Stimulated activated CD8-positive, alpha-beta memory T cell treated with anti-CD3 and anti-CD28 coated beads, Interleukin-7, amount 100 ng/mL, for 4 hours (primary cell): ENCODE results near the gene MAPK14.

Experiments used
- DNase-seq, 2 donors: peaks; one replicate each; pipeline ENCODE4 v3.0.0-alpha.2; 2020; ENCODE audit warnings: low read depth in 2 of 2

Gene MAPK14

DNA sequence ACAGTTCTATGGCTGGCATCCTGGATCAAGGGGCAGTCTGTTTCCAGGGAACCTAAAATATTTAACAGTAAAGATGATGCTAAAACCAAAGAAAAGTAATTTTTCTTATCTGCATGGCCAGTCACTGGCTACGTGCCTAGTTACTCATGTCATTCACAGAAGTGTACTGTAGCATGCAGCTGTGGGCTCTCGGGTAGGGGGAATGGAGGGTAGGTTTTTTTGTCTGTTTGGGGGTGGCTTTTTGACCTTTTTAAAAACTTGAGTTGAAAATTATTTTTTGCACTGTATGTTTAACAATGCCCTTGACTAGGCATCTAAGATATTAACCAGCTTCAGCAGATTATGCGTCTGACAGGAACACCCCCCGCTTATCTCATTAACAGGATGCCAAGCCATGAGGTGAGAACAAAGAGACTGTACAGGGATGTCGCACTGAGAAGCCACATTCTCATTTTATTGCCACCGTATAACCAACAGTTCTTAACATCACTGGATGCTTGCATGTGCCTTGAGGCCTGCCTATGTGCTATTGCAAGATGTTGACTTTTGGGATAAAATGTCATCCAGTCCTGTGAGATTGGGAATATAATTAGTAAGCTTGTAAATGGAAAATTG is 72.4 kb downstream of the MAPK14 start:
- DNase-seq = peak in 1 of 2 donors; percentile 34

GRCh38 chr6:36101691-36102090 is 74.1 kb downstream of the MAPK14 start:
- no peak for DNase-seq

GRCh38 chr6:36102853-36103252 is 75.2 kb downstream of the MAPK14 start:
- DNase-seq = no peak

DNA sequence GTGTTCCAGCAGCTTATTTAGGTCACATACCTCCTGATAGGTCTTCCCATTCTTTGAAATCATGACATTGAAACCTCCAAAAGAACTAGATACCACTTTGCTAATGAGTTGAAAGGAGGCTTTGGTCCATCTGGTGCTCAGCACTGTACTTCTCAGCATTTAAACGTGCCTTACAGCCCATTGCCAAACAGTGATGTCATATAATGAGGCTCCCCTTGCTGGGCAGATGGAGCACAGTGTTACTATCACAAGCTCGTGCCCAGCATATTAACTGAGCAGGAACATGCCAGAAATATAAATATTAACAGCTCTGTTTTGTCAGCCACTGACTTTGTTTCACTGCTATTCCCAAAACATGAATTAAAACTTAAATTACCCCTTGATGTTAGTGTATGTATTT is 77.2 kb downstream of the MAPK14 start:
- no peak for DNase-seq

GRCh38 chr6:36109092-36109491 is 81.5 kb downstream of the MAPK14 start:
- DNase-seq = no peak

- DNase-seq = no peak
Measured at GRCh38 chr6:36110050-36110449, 82.4 kb downstream of the MAPK14 start.

- no peak for DNase-seq
Measured at GRCh38 chr6:36110863-36111262, 83.3 kb downstream of the MAPK14 start.

DNA sequence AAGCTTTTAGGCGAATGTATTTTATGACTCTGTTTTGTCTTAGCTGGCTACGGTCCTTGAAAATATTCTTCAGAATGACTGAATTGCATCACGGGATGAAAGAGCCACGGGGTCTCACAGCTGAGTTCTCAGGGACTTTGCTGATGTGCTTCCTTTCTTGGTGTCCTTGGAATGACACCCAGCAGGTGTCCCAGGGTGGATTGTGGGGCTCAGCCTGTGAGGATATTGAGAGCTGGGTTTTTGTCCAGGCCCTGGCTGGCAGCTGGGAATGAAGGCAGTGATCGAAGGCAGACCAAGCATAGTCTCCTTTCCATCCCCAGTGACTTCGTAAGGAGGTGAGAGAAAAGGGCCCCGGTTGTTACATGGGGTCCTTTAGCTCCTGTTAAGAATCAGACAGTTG is 83.9 kb downstream of the MAPK14 start:
- DNase-seq = no peak

- no peak for DNase-seq
Measured at GRCh38 chr6:36113049-36113448, 85.4 kb downstream of the MAPK14 start.

DNA sequence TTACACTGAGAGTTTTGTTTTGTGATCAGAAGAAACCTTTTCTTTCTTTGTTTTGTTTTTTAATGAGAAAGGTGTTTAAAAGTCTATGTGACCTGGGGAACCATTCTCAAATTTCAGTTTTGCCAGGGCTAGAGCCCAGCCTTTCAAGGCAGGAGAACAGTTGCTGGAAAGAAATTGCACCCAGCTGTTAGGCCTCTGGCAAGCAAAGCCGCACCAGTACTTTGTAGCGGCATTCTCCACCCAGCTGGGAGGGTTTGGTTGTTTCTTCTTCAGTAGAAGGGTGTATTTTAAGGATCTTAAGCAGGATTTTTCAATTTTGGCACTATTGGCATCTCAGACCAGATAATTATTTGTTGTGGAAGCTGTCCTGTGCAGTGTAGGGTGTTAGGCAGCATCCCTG is 86.1 kb downstream of the MAPK14 start:
- DNase-seq = no peak

- no peak for DNase-seq
Measured at GRCh38 chr6:36114798-36115408, 87.3 kb downstream of the MAPK14 start.

- DNase-seq = no peak
Measured at GRCh38 chr6:36115412-36115811, 87.8 kb downstream of the MAPK14 start.

DNA sequence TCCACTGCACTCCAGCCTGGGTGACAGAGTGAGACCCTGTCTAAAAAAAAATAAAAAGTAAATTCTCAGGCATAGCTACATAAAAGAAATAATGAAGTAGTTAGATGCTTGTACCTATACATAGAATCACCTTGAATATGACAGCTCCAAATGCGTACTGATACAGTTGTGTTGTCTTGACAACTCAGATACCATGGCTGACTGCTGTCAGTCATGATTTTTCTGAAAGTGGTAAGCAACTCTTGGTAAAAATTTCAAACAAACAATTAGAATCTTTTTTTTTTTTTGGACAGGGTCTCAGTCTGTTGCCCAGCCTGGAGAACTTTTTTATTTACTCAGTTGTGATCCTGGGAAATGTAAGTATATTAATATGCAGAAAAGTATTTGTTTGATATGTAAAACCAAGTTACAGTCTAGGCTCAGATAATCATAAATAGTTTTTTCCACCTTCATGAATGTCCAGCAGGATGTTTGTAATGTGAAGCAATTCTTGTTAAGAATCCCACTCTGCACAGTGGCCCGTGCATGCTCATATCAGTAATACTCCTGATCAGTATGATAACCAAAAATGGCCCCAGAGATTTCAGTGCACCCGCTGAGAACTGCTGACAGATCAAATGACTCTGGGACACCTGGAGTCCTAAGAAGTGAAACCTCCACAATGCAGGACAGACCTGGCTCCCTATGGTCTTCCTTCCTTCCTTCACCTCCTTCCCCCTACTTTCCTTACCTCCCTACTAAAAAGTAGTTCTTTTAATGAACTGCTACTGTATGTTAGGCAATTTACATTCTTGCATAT is 88.7 kb downstream of the MAPK14 start:
- no peak for DNase-seq

- no peak for DNase-seq
Measured at GRCh38 chr6:36116943-36117342, 89.3 kb downstream of the MAPK14 start.

DNA sequence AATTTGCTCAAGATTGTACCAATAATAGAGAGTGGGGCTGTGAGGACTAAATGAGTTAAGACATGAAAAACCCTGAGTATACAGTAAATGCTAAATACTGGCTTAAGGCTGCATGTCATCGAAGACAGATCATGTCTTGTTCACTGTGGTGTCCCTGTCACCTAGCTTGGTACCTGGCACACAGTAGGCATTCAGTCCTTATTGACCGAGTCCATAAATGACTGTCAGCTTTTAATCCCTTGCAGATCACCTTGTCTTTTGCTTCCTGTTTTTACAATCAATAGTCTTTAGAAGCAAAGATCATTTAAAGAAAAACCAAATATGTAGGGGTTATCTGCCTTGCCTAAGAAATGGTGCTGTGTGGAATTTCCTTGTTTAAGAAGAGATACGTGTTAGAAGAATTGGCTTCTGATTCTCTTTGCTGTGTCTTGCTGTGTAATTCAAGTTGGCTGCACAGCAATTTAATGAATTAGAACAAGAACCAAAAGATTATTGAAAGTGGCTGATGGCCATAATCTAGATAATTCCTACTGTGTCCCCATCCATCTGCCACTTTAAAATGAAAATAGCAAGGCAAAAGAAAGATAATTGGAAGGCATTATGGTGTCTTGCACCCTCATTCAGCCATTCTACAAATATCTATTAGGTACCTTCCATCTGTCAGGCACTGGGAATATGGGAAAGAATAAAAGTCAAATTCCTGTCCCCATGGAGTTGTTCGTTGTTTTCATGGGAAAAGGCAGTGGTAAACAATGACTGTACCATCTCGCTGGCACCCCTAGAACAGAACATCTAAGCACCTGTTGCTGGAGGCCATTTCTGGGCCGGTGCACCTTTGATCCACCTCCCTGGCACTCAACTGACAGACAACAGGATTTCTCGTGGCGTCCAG is 90.3 kb downstream of the MAPK14 start:
- DNase-seq = no peak

GRCh38 chr6:36118550-36119107 is 91.0 kb downstream of the MAPK14 start:
- DNase-seq = peak; percentile 63 to 70

- DNase-seq = no peak
Measured at GRCh38 chr6:36119209-36119608, 91.6 kb downstream of the MAPK14 start.

DNA sequence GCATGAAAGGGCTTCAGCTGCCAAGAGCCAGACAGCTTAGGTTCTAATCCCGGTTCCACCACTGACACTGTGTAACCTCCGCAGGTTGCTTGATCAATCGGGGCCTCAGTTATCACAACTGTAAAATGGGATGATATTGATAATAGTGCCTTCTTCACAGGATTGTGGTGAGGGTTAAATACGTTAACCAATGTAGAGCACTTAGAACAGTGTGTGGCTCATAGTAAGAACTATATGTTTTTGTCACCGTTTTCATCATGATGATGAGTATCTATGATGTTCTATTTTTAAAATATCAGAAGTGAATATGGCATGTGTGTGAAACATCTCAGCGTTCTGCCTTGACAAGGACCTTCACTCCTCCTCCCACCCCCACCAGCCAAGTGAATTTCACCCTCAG is 92.4 kb downstream of the MAPK14 start:
- no peak for DNase-seq

DNA sequence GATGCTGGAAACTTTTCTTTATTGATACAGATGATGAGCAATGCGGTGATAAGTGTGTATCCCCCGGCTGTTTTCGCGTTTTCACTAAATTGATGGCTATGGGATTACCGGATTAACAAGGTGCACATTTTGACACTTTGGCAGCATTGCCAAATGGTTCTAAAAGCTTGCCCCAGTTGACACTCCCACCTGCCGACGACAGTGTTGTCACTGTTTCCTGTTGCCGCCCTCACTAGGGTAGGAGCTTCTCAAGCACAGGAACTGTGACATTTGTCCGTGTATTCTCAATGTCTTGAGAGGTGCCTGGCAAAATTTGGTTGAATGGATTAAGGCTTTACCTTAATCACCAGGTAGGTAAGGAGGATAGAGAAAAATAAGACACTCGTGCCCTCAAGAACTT is 92.9 kb downstream of the MAPK14 start:
- peak; percentile 62 to 68 for DNase-seq

- peak in 1 of 2 donors; percentile 47 for DNase-seq
Measured at GRCh38 chr6:36120979-36121786, 93.6 kb downstream of the MAPK14 start.
